GM21423 (cell line): ENCODE measurements around the gene CENPM.
"Not testable (repeated sequence)": the region's sequence is repeated elsewhere in the genome, so short reads cannot be mapped to it uniquely, and the experiment has no call there.

Experiments
- ATAC-seq: cut with Tn5 transposase; IDR thresholded peaks from one replicate; pipeline ENCODE4 v1.9.1; 2021; ENCODE audit warnings: mild to moderate bottlenecking, moderate library complexity; ENCODE audit not compliant: unreplicated experiment

Gene CENPM

GRCh38 chr22:41966607-41967240 lies 19.8 kb upstream of the CENPM start:
- ATAC-seq: no peak

GRCh38 chr22:41966225-41966606 lies 19.3 kb upstream of the CENPM start:
- no peak for ATAC-seq

- ATAC-seq: no peak
Observed at GRCh38 chr22:41964112-41964491, 17.1 kb upstream of the CENPM start.

- ATAC-seq: no peak
Observed at GRCh38 chr22:41963453-41964111, 16.6 kb upstream of the CENPM start.

- ATAC-seq: peak; percentile 16
Observed at GRCh38 chr22:41957941-41958556, 11.1 kb upstream of the CENPM start.

- ATAC-seq: no peak
Observed at GRCh38 chr22:41952713-41953112, 5.8 kb upstream of the CENPM start.

GRCh38 chr22:41951898-41952474 lies 5.0 kb upstream of the CENPM start, which contains the start of gene SMIM45:
SMIM45 (plus strand) TSS chr22:41952150.
- ATAC-seq: no peak

GRCh38 chr22:41949297-41949965 lies 2.5 kb upstream of the CENPM start:
- ATAC-seq: no peak

GRCh38 chr22:41948928-41949296 lies 2.0 kb upstream of the CENPM start:
- ATAC-seq: not testable (repeated sequence)

GRCh38 chr22:41948142-41948541 lies 1.2 kb upstream of the CENPM start:
- ATAC-seq: no peak

- no peak for ATAC-seq
Observed at GRCh38 chr22:41947424-41948080, 600 bp upstream of the CENPM start.

GRCh38 chr22:41943661-41944209 lies 3.2 kb downstream of the CENPM start:
- ATAC-seq: no peak

- peak; percentile 28 for ATAC-seq
Observed at GRCh38 chr22:41940832-41941765, 5.9 kb downstream of the CENPM start.

GRCh38 chr22:41939981-41940831 lies 6.7 kb downstream of the CENPM start:
- peak; percentile 46 for ATAC-seq

- ATAC-seq: no peak
Observed at GRCh38 chr22:41936894-41937169, 10.1 kb downstream of the CENPM start.

GRCh38 chr22:41935509-41935908 lies 11.4 kb downstream of the CENPM start:
- no peak for ATAC-seq

- ATAC-seq: no peak
Observed at GRCh38 chr22:41935015-41935351, 12.0 kb downstream of the CENPM start.

- ATAC-seq: no peak
Observed at GRCh38 chr22:41934284-41935014, 12.5 kb downstream of the CENPM start.
